ENCODE results near the gene CACNA1B.

GRCh38 chr9:138009016-138009802, 131.6 kb downstream of the CACNA1B start:
- TF ChIP-seq EP300 (IDR thresholded peaks at IDR 0.05) = no peak
- no peak for TF ChIP-seq CTCF (IDR thresholded peaks at IDR 0.05)
- no peak for TF ChIP-seq ZSCAN20 (CRISPR knock-in tag; IDR thresholded peaks at IDR 0.05)
- no peak for TF ChIP-seq POLR2AphosphoS2 (conservative IDR thresholded peaks at IDR 0.05; ENCODE audit: low read length)
